Tibial nerve (tissue), 4 donors: ENCODE measurements around the gene PEX14. TPM values are rescaled to one million over a fixed set of nuclear protein-coding genes. Genes with fewer than 3 reads are reported as not detected.

Source experiments
- DNase-seq, 2 donors: peaks; one replicate each; pipeline ENCODE4 v3.0.0-alpha.2; 2019; ENCODE audit warnings: low spot score in 2 of 2
- H3K27ac ChIP-seq, 4 donors: fragments of 200-600 bp; sonication (generic) in 3 of 4; one replicate each; pipeline ENCODE4 v1.5.1; 2017 to 2019; ENCODE audit warnings: mild to moderate bottlenecking in 1 of 4
- H3K27me3 ChIP-seq, 2 donors: fragments of 200-600 bp; sonication (generic) in 1 of 2; one replicate each; pipeline versions ENCODE4 v1.5.1 to v1.6.0; 2017 to 2019
- H3K36me3 ChIP-seq, 3 donors: fragments of 200-600 bp; sonication (generic); one replicate each; pipeline ENCODE4 v1.5.1; 2018 to 2019
- H3K4me1 ChIP-seq, 4 donors: fragments of 200-600 bp; sonication (generic) in 3 of 4; one replicate each; pipeline ENCODE4 v1.5.1; 2017 to 2019
- H3K4me3 ChIP-seq, 4 donors: fragments of 200-600 bp; sonication (generic) in 3 of 4; one replicate each; pipeline ENCODE4 v1.5.1; 2017 to 2019; ENCODE audit warnings: mild to moderate bottlenecking in 1 of 4, moderate library complexity in 1 of 4
- H3K9me3 ChIP-seq, 4 donors: fragments of 200-600 bp; sonication (generic) in 3 of 4; one replicate each; pipeline ENCODE4 v1.5.1; 2017 to 2019
- CTCF ChIP-seq, 5 experiments: fragments of 200-600 bp in 3 of 5; fragments of 450-650 bp in 2 of 5; sonication (generic) in 3 of 5; IDR thresholded peaks; one replicate each; pipeline ENCODE4 v1.5.1; 2016 to 2019; ENCODE audit warnings: antibody characterized with exemption in 5 of 5, mild to moderate bottlenecking in 3 of 5, moderate library complexity in 2 of 5
- EP300 ChIP-seq, 2 donors: sonication (generic); formaldehyde crosslinking; IDR thresholded peaks; one replicate each; pipeline ENCODE4 v1.6.1; 2017; ENCODE audit warnings: antibody characterized with exemption in 2 of 2, mild to moderate bottlenecking in 1 of 2
- POLR2A ChIP-seq, 2 donors: fragments of 450-650 bp; IDR thresholded peaks; one replicate each; pipeline ENCODE4 v1.6.1; 2017; ENCODE audit warnings: antibody characterized with exemption in 2 of 2, mild to moderate bottlenecking in 2 of 2, moderate library complexity in 2 of 2
- WGBS, 2 donors: methylation state at CpG; one replicate each; pipeline ENCODE4 v1.1.5; 2018; 5-methylcytosine and 5-hydroxymethylcytosine counted together
- total RNA-seq, 4 donors: library from RNA; depleted of rRNA; stranded (reverse); fragments of >200 nt; gene quantifications; one replicate each; pipeline ENCODE4 v1.1.0, GENCODE V29; 2016

Gene PEX14
- total RNA-seq, 4 donors from 2014 or later, result 14.4 to 21.8 (median 18.2) TPM

GRCh38 chr1:10575616-10576015 is 100.9 kb downstream of the PEX14 start:
- no peak for DNase-seq
- WGBS, 2 donors, result 21 to 34% methylated on average over 1 of the region's 1 CpG
- no peak for TF ChIP-seq EP300 (IDR thresholded peaks at IDR 0.05)
- no peak for TF ChIP-seq CTCF (IDR thresholded peaks at IDR 0.05)
- Histone ChIP-seq H3K4me1 (no peaks in the 10 kb centered on the region), H3K9me3 (no peaks in the 10 kb centered on the region), H3K4me3 (no peak overlapping the region), H3K27ac (no peak overlapping the region), H3K27me3 (no peaks in the 10 kb centered on the region), H3K36me3 (peaks cover 0 to 5% (median 3%) of the 10 kb centered on the region in 3 donors)

DNA sequence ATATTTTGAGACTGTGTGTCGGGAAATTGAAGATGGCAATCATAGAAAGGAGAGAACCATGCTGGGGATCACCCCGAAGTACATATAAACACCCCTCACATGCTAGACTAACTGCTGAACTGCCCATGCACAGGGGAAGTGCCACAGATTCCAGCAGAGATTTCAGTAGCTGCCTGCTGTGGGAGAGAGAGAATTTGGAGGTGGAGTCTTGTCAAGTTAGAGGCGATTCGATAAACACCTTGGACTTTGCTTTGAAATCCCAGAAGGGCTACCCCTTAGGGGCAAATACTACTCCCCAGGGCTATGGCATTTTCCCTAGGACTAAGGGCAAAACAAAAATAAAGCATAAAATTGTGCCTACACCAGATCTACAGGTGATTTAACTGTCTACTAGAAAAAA is 103.3 kb downstream of the PEX14 start:
- no peak overlapping the region for H3K4me3 ChIP-seq
- no peak overlapping the region for H3K27ac ChIP-seq
- 76 to 96% methylated on average over 4 of the region's 4 CpGs for WGBS, 2 donors
- TF ChIP-seq EP300 (IDR thresholded peaks at IDR 0.05), result no peak
- no peak for TF ChIP-seq CTCF (IDR thresholded peaks at IDR 0.05)
- no peak for TF ChIP-seq POLR2A (IDR thresholded peaks at IDR 0.05)
- H3K36me3 ChIP-seq, result peaks cover 0 to 12% (median 3%) of the 10 kb centered on the region in 3 donors
- no peak for DNase-seq
- H3K4me1 ChIP-seq, result no peaks in the 10 kb centered on the region
- H3K27me3 ChIP-seq, result no peaks in the 10 kb centered on the region
- H3K9me3 ChIP-seq, result no peaks in the 10 kb centered on the region

- DNase-seq, result no peak
- WGBS, 2 donors, result 54 to 59% methylated on average over 3 of the region's 3 CpGs
These were observed 108.9 kb downstream of the PEX14 start for GRCh38 chr1:10583641-10584040.

GRCh38 chr1:10585242-10585641 is 110.5 kb downstream of the PEX14 start:
- WGBS, 2 donors, result 100% methylated on average over 1 of the region's 1 CpG
- no peak for DNase-seq
- H3K36me3 ChIP-seq, result peaks cover 0 to 15% (median 0%) of the 10 kb centered on the region in 3 donors
- H3K4me3 ChIP-seq, result no peak overlapping the region
- no peak overlapping the region for H3K27ac ChIP-seq
- H3K9me3 ChIP-seq, result peaks cover 0 to 7% (median 0%) of the 10 kb centered on the region in 4 donors
- no peaks in the 10 kb centered on the region for H3K27me3 ChIP-seq
- H3K4me1 ChIP-seq, result no peaks in the 10 kb centered on the region
- TF ChIP-seq CTCF (IDR thresholded peaks at IDR 0.05), result no peak
- TF ChIP-seq EP300 (IDR thresholded peaks at IDR 0.05), result no peak
- TF ChIP-seq POLR2A (IDR thresholded peaks at IDR 0.05), result no peak

More at GRCh38 chr1:10583641-10584040, 108.9 kb downstream of the PEX14 start:
- Histone ChIP-seq H3K4me1 (no peaks in the 10 kb centered on the region), H3K27me3 (no peaks in the 10 kb centered on the region), H3K27ac (no peak overlapping the region), H3K36me3 (peaks cover 0 to 15% (median 0%) of the 10 kb centered on the region in 3 donors), H3K4me3 (no peak overlapping the region), H3K9me3 (peaks cover 0 to 7% (median 0%) of the 10 kb centered on the region in 4 donors)
- TF ChIP-seq CTCF (IDR thresholded peaks at IDR 0.05), result no peak
- TF ChIP-seq EP300 (IDR thresholded peaks at IDR 0.05), result no peak
- no peak for TF ChIP-seq POLR2A (IDR thresholded peaks at IDR 0.05)

GRCh38 chr1:10586125-10586524 is 111.4 kb downstream of the PEX14 start:
- peaks cover 0 to 7% (median 0%) of the 10 kb centered on the region in 4 donors for H3K9me3 ChIP-seq
- DNase-seq, result no peak
- H3K36me3 ChIP-seq, result peaks cover 0 to 11% (median 0%) of the 10 kb centered on the region in 3 donors
- TF ChIP-seq CTCF (IDR thresholded peaks at IDR 0.05), result no peak
- no peak for TF ChIP-seq POLR2A (IDR thresholded peaks at IDR 0.05)
- TF ChIP-seq EP300 (IDR thresholded peaks at IDR 0.05), result no peak
- no peaks in the 10 kb centered on the region for H3K27me3 ChIP-seq
- no peaks in the 10 kb centered on the region for H3K4me1 ChIP-seq
- no peak overlapping the region for H3K27ac ChIP-seq
- no peak overlapping the region for H3K4me3 ChIP-seq
- 90 to 93% methylated on average over 5 of the region's 5 CpGs for WGBS, 2 donors
